ENCODE results near the gene PNCK. TPM values are rescaled to one million over a fixed set of nuclear protein-coding genes. Genes with fewer than 3 reads are reported as not detected.

Gene PNCK
- total RNA-seq, 1 experiment from 2014 or later, result 26.8 TPM

DNA sequence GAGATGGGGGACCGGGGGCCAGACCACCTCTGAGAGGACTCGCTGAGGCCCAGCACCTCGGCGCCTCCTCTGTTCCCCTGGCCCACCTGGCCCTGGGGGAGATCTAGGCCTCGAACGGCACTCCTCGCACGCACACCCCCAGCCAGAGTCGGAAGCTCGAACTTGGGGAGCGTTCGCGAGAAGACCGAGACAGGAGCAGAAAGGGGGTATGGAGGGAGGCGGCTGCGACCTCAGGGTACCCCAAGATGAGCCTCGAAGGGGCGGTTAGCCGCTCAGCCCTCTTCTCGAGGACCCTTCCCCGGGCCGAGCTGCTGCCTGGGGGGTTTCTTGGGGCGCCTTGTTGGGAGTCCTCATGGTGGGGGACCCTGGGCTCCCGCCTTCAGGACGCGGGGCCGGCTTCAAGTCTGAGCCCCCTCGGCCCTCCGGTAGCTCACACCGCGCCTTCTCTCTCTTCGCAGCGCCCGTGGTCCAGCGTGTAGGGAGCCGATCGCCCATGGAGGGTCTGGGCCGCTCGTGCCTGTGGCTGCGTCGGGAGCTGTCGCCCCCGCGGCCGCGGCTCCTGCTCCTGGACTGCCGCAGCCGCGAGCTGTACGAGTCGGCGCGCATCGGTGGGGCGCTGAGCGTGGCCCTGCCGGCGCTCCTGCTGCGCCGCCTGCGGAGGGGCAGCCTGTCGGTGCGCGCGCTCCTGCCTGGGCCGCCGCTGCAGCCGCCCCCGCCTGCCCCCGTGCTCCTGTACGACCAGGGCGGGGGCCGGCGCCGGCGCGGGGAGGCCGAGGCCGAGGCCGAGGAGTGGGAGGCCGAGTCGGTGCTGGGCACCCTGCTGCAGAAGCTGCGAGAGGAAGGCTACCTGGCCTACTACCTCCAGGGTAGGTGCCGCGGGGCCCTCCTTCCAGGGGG is 25.9 kb downstream of the PNCK start:
- H3K9ac ChIP-seq (ENCODE audit: extremely low read depth, insufficient read length, low read length), result no peak overlapping the region

More for the DNA sequence above, 25.9 kb downstream of the PNCK start:
- H2BK12ac ChIP-seq (ENCODE audit: insufficient read length, low read depth, low read length), result no peak overlapping the region
- H3K4ac ChIP-seq (ENCODE audit: low read depth, low read length), result no peak overlapping the region
- H3K79me1 ChIP-seq (ENCODE audit: insufficient read depth, low read depth, low read length, poor library complexity, severe bottlenecking), result no peaks in the 10 kb centered on the region
- TF ChIP-seq, protein P1, sequence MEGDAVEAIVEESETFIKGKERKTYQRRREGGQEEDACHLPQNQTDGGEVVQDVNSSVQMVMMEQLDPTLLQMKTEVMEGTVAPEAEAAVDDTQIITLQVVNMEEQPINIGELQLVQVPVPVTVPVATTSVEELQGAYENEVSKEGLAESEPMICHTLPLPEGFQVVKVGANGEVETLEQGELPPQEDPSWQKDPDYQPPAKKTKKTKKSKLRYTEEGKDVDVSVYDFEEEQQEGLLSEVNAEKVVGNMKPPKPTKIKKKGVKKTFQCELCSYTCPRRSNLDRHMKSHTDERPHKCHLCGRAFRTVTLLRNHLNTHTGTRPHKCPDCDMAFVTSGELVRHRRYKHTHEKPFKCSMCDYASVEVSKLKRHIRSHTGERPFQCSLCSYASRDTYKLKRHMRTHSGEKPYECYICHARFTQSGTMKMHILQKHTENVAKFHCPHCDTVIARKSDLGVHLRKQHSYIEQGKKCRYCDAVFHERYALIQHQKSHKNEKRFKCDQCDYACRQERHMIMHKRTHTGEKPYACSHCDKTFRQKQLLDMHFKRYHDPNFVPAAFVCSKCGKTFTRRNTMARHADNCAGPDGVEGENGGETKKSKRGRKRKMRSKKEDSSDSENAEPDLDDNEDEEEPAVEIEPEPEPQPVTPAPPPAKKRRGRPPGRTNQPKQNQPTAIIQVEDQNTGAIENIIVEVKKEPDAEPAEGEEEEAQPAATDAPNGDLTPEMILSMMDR (conservative IDR thresholded peaks at IDR 0.05), result no peak
- peaks cover 14% of the 10 kb centered on the region for H3K23me2 ChIP-seq (ENCODE audit: insufficient read length, low read depth, low read length, poor library complexity, severe bottlenecking)
- H4K91ac ChIP-seq (ENCODE audit: insufficient read length, low read depth, low read length), result no peak overlapping the region
- H4K8ac ChIP-seq (replicated peaks; ENCODE audit: insufficient read length, low read depth, low read length), result no peak overlapping the region
- H3K36me3 Mint-ChIP-seq (ENCODE audit: insufficient read depth in 1 of 3, low read depth in 3 of 3), result peaks cover 0 to 4% (median 0%) of the 10 kb centered on the region in 3 experiments; a peak in 2 of 7 replicates
- no peaks in the 10 kb centered on the region; the same call in 1 of the 2 replicates for H3K4me1 ChIP-seq (ENCODE audit: insufficient read depth, low read length)
- H3K4me3 Mint-ChIP-seq, result peak overlapping the region in 1 of 2 experiments; percentile 65; a peak in 2 of 5 replicates
- no CpG with 5 or more reads among the region's 85 CpGs for WGBS (ENCODE audit: extremely low coverage, insufficient read length, low lambda C conversion rate)
- H2AFZ ChIP-seq (ENCODE audit: low read length), result no peak overlapping the region
- H2AK5ac ChIP-seq (ENCODE audit: insufficient read length, low read length), result no peak overlapping the region
- no peak overlapping the region for H2BK5ac ChIP-seq (ENCODE audit: insufficient read length, low read length)
- no peak overlapping the region for H3K18ac ChIP-seq (ENCODE audit: insufficient read length, low read depth, low read length)
- no peak overlapping the region for H2BK120ac ChIP-seq (ENCODE audit: low read depth, low read length, poor library complexity, severe bottlenecking)
- H3K14ac ChIP-seq (ENCODE audit: insufficient read depth, low read length), result no peak overlapping the region
- no peak overlapping the region for H4K5ac ChIP-seq (ENCODE audit: insufficient read length, low read depth, low read length)
- peaks cover 5 to 7% of the 10 kb centered on the region in 2 experiments for H3K4me1 Mint-ChIP-seq
- H3K56ac ChIP-seq (ENCODE audit: insufficient read length, low read depth, low read length), result no peak overlapping the region
- peaks cover 51% of the 10 kb centered on the region for H3K27me3 ChIP-seq (ENCODE audit: insufficient read depth, low read length)
- peaks cover 54 to 68% of the 10 kb centered on the region in 2 experiments for H3K9me3 Mint-ChIP-seq
- peak; percentile 25 for DNase-seq
- peaks cover 2% of the 10 kb centered on the region for H4K20me1 ChIP-seq (ENCODE audit: control insufficient read depth, insufficient read depth, insufficient read length)
- peak overlapping the region; percentile 9 for H3K4me2 ChIP-seq (ENCODE audit: insufficient read depth, insufficient read length, low read length)
- H3K23ac ChIP-seq (ENCODE audit: insufficient read length, low read depth, low read length), result no peak overlapping the region
- H3K27me3 Mint-ChIP-seq (ENCODE audit: low read depth), result peaks cover 62% of the 10 kb centered on the region
- no peak overlapping the region for H3K27ac ChIP-seq (ENCODE audit: insufficient read length, low read depth, low read length)
- H3T11ph ChIP-seq (ENCODE audit: low read length), result no peak overlapping the region
- H3K27ac Mint-ChIP-seq, result no peak overlapping the region
- no peak overlapping the region for H2BK15ac ChIP-seq (ENCODE audit: low read depth, low read length)
- peaks cover 27% of the 10 kb centered on the region for H3K9me3 ChIP-seq (ENCODE audit: control insufficient read depth, low read depth, low read length)
- no peaks in the 10 kb centered on the region for H3K79me2 ChIP-seq (ENCODE audit: insufficient read depth, low read length)
- H2BK20ac ChIP-seq (ENCODE audit: low read depth, low read length, poor library complexity, severe bottlenecking), result no peak overlapping the region
